Hepatocyte (in vitro differentiated cells): Measurements from ENCODE around the gene EFNB1.

ENCODE experiments used
- EZH2 ChIP-seq: fragments of 200-600 bp; sonication (generic); IDR thresholded peaks from 2 replicates; pipeline ENCODE4 v1.6.1; 2016; ENCODE audit warnings: antibody characterized with exemption, mild to moderate bottlenecking, borderline replicate concordance
- EZH2phosphoT487 ChIP-seq: fragments of 200-600 bp; sonication (generic); IDR thresholded peaks from one replicate; pipeline ENCODE4 v1.6.1; 2018; ENCODE audit warnings: antibody characterized with exemption, mild to moderate bottlenecking, low read depth, moderate library complexity; ENCODE audit not compliant: unreplicated experiment, severe bottlenecking
- TF ChIP-seq, protein P1 (sequence below): fragments of 200-600 bp; sonication (generic); IDR thresholded peaks from 2 replicates; pipeline ENCODE4 v1.5.1; 2016; ENCODE audit warnings: antibody characterized with exemption, mild to moderate bottlenecking; ENCODE audit not compliant: poor library complexity

GRCh38 chrX:68827848-68828624 lies 785 bp upstream of the EFNB1 start:
- TF ChIP-seq, protein P1, sequence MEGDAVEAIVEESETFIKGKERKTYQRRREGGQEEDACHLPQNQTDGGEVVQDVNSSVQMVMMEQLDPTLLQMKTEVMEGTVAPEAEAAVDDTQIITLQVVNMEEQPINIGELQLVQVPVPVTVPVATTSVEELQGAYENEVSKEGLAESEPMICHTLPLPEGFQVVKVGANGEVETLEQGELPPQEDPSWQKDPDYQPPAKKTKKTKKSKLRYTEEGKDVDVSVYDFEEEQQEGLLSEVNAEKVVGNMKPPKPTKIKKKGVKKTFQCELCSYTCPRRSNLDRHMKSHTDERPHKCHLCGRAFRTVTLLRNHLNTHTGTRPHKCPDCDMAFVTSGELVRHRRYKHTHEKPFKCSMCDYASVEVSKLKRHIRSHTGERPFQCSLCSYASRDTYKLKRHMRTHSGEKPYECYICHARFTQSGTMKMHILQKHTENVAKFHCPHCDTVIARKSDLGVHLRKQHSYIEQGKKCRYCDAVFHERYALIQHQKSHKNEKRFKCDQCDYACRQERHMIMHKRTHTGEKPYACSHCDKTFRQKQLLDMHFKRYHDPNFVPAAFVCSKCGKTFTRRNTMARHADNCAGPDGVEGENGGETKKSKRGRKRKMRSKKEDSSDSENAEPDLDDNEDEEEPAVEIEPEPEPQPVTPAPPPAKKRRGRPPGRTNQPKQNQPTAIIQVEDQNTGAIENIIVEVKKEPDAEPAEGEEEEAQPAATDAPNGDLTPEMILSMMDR: peak; percentile 69
- TF ChIP-seq EZH2: no peak
- TF ChIP-seq EZH2phosphoT487: no peak
